ENCODE results near the gene LMNA.

The LMNA gene

GRCh38 chr1:156096640-156097391 is 17.7 kb upstream of the LMNA start:
- peak overlapping the region; percentile 97 for H3K27ac Mint-ChIP-seq
- peak; percentile 84 to 96 for DNase-seq (ENCODE audit: low spot score in 2 of 2)
- no peaks in the 10 kb centered on the region for H3K9me3 Mint-ChIP-seq
- ATAC-seq = peak; percentile 89
- H3K4me1 Mint-ChIP-seq = peaks cover 64% of the 10 kb centered on the region
- H3K4me3 Mint-ChIP-seq = peak overlapping the region; percentile 62
- H3K36me3 Mint-ChIP-seq = peaks cover 27% of the 10 kb centered on the region

GRCh38 chr1:156097499-156098178 is 16.9 kb upstream of the LMNA start:
- peak; percentile 49 for ATAC-seq
- Mint-ChIP-seq H3K36me3 (peaks cover 27% of the 10 kb centered on the region), H3K4me3 (peak overlapping the region; percentile 62), H3K27ac (peak overlapping the region; percentile 97), H3K9me3 (no peaks in the 10 kb centered on the region), H3K4me1 (peaks cover 71% of the 10 kb centered on the region)
- DNase-seq (ENCODE audit: low spot score in 2 of 2) = peak; percentile 28 to 79

GRCh38 chr1:156098784-156099183 is 15.7 kb upstream of the LMNA start:
- Mint-ChIP-seq H3K9me3 (no peaks in the 10 kb centered on the region), H3K36me3 (peaks cover 31% of the 10 kb centered on the region), H3K4me1 (peaks cover 78% of the 10 kb centered on the region), H3K27ac (peak overlapping the region; percentile 97), H3K4me3 (peak overlapping the region; percentile 62)
- ATAC-seq (no peak), DNase-seq (ENCODE audit: low spot score in 2 of 2) (no peak)

GRCh38 chr1:156099282-156099681 is 15.2 kb upstream of the LMNA start:
- Mint-ChIP-seq H3K9me3 (no peaks in the 10 kb centered on the region), H3K4me1 (peaks cover 79% of the 10 kb centered on the region), H3K27ac (peak overlapping the region; percentile 97), H3K4me3 (no peak overlapping the region), H3K36me3 (peaks cover 32% of the 10 kb centered on the region)
- DNase-seq (ENCODE audit: low spot score in 2 of 2) (no peak), ATAC-seq (no peak)

- peak overlapping the region; percentile 99 for H3K27ac Mint-ChIP-seq
- H3K36me3 Mint-ChIP-seq = peaks cover 42% of the 10 kb centered on the region
- DNase-seq (ENCODE audit: low spot score in 2 of 2) (no peak), ATAC-seq (no peak)
- no peak overlapping the region for H3K4me3 Mint-ChIP-seq
- H3K9me3 Mint-ChIP-seq = no peaks in the 10 kb centered on the region
- peaks cover 89% of the 10 kb centered on the region for H3K4me1 Mint-ChIP-seq
Measured at GRCh38 chr1:156100205-156100995, 14.1 kb upstream of the LMNA start.

GRCh38 chr1:156101880-156102279 is 12.6 kb upstream of the LMNA start:
- Mint-ChIP-seq H3K4me1 (peaks cover 89% of the 10 kb centered on the region), H3K36me3 (peaks cover 42% of the 10 kb centered on the region), H3K9me3 (no peaks in the 10 kb centered on the region), H3K4me3 (no peak overlapping the region), H3K27ac (peak overlapping the region; percentile 99)
- ATAC-seq (no peak), DNase-seq (ENCODE audit: low spot score in 2 of 2) (no peak)

GRCh38 chr1:156102633-156103511 is 11.6 kb upstream of the LMNA start:
- ATAC-seq (no peak), DNase-seq (ENCODE audit: low spot score in 2 of 2) (no peak)
- Mint-ChIP-seq H3K27ac (peak overlapping the region; percentile 99), H3K9me3 (no peaks in the 10 kb centered on the region), H3K4me3 (peak overlapping the region; percentile 83), H3K4me1 (peaks cover 87% of the 10 kb centered on the region), H3K36me3 (peaks cover 33% of the 10 kb centered on the region)

- peaks cover 86% of the 10 kb centered on the region for H3K4me1 Mint-ChIP-seq
- H3K27ac Mint-ChIP-seq = peak overlapping the region; percentile 99
- DNase-seq (ENCODE audit: low spot score in 2 of 2) = no peak
- H3K36me3 Mint-ChIP-seq = peaks cover 31% of the 10 kb centered on the region
- ATAC-seq = no peak
- H3K9me3 Mint-ChIP-seq = no peaks in the 10 kb centered on the region
- H3K4me3 Mint-ChIP-seq = peak overlapping the region; percentile 83
Measured at GRCh38 chr1:156103521-156103947, 11.0 kb upstream of the LMNA start.

GRCh38 chr1:156104065-156104810 is 10.3 kb upstream of the LMNA start:
- Mint-ChIP-seq H3K36me3 (peaks cover 31% of the 10 kb centered on the region), H3K9me3 (no peaks in the 10 kb centered on the region), H3K27ac (peak overlapping the region; percentile 99), H3K4me1 (peaks cover 86% of the 10 kb centered on the region), H3K4me3 (peak overlapping the region; percentile 83)
- DNase-seq (ENCODE audit: low spot score in 2 of 2) = peak in 1 of 2 donors; percentile 68
- ATAC-seq = peak; percentile 27

- DNase-seq (ENCODE audit: low spot score in 2 of 2) (no peak), ATAC-seq (no peak)
- peak overlapping the region; percentile 99 for H3K27ac Mint-ChIP-seq
- peak overlapping the region; percentile 83 for H3K4me3 Mint-ChIP-seq
- peaks cover 31% of the 10 kb centered on the region for H3K36me3 Mint-ChIP-seq
- peaks cover 90% of the 10 kb centered on the region for H3K4me1 Mint-ChIP-seq
- H3K9me3 Mint-ChIP-seq = no peaks in the 10 kb centered on the region
Measured at GRCh38 chr1:156104861-156105832, 9.4 kb upstream of the LMNA start.

GRCh38 chr1:156106624-156107488 is 7.7 kb upstream of the LMNA start:
- ATAC-seq = peak; percentile 41
- H3K36me3 Mint-ChIP-seq = peaks cover 31% of the 10 kb centered on the region

GRCh38 chr1:156108057-156108456 is 6.5 kb upstream of the LMNA start:
- no peak for DNase-seq (ENCODE audit: low spot score in 2 of 2)
- Mint-ChIP-seq H3K36me3 (peaks cover 31% of the 10 kb centered on the region), H3K9me3 (no peaks in the 10 kb centered on the region), H3K27ac (peak overlapping the region; percentile 99), H3K4me1 (peaks cover 77% of the 10 kb centered on the region), H3K4me3 (peak overlapping the region; percentile 83)
- ATAC-seq = no peak

More at GRCh38 chr1:156106624-156107488, 7.7 kb upstream of the LMNA start:
- Mint-ChIP-seq H3K4me1 (peaks cover 81% of the 10 kb centered on the region), H3K27ac (peak overlapping the region; percentile 99), H3K9me3 (no peaks in the 10 kb centered on the region), H3K4me3 (peak overlapping the region; percentile 83)
- no peak for DNase-seq (ENCODE audit: low spot score in 2 of 2)

All from stimulated activated effector memory CD8-positive, alpha-beta T cell treated with anti-CD3 and anti-CD28 coated beads, Interleukin-12 subunit alpha, Interleukin-12 subunit beta, amount 100 ng/mL, for 72 hours (primary cell).